ENCODE results near the gene PHLPP1. TPM values are rescaled to one million over a fixed set of nuclear protein-coding genes. Genes with fewer than 3 reads are reported as not detected.

Gene PHLPP1
- total and polyA plus RNA-seq, 10 donors: 1.2 to 10.6 (median 6.7) TPM

- Histone ChIP-seq H3K9me3 (no peaks in the 10 kb centered on the region), H3K4me1 (no peaks in the 10 kb centered on the region), H3K27ac (no peak overlapping the region), H3K4me3 (no peak overlapping the region), H3K36me3 (no peaks in the 10 kb centered on the region), H3K27me3 (replicated peaks in 1 of 7) (peaks cover 0 to 20% (median 0%) of the 10 kb centered on the region in 7 donors)
- intact Hi-C loops (cut with DNase I; ENCODE audit: low total_unique reads): no loop called here
- TF ChIP-seq, protein P1, sequence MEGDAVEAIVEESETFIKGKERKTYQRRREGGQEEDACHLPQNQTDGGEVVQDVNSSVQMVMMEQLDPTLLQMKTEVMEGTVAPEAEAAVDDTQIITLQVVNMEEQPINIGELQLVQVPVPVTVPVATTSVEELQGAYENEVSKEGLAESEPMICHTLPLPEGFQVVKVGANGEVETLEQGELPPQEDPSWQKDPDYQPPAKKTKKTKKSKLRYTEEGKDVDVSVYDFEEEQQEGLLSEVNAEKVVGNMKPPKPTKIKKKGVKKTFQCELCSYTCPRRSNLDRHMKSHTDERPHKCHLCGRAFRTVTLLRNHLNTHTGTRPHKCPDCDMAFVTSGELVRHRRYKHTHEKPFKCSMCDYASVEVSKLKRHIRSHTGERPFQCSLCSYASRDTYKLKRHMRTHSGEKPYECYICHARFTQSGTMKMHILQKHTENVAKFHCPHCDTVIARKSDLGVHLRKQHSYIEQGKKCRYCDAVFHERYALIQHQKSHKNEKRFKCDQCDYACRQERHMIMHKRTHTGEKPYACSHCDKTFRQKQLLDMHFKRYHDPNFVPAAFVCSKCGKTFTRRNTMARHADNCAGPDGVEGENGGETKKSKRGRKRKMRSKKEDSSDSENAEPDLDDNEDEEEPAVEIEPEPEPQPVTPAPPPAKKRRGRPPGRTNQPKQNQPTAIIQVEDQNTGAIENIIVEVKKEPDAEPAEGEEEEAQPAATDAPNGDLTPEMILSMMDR (IDR thresholded peaks at IDR 0.05 in 8 of 11, conservative IDR thresholded peaks at IDR 0.05 in 3 of 11): no peak
- TF ChIP-seq POLR2AphosphoS5 (IDR thresholded peaks at IDR 0.05): no peak
- TF ChIP-seq POLR2A (IDR thresholded peaks at IDR 0.05): no peak
- 67 to 77% (median 71%) methylated on average over 9 of the region's 9 CpGs for WGBS, 5 donors
- no peak for DNase-seq
These were observed 281.2 kb downstream of the PHLPP1 start for GRCh38 chr18:62996566-62996965.

DNA sequence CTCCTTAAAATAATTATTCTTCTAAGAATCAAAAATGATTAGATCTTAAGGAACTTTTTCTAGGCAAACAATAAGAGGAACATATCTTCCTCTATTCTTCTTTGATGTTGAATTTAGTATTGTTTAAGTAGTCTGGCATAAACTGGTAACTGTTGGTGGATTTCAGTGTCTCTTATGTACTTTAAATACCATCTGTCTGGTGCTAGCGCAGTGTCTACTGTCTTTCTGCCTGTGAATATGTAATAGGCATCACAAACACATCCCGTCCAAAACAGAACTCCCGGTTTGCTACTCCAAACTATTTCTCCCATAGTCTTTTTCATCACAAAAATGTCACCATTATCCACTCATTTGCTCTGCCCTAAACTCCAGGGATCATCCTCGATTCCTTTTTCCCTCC is 281.7 kb downstream of the PHLPP1 start:
- Histone ChIP-seq H3K36me3 (no peaks in the 10 kb centered on the region), H3K27ac (no peak overlapping the region), H3K4me1 (no peaks in the 10 kb centered on the region), H3K27me3 (replicated peaks in 1 of 7) (peaks cover 0 to 17% (median 0%) of the 10 kb centered on the region in 7 donors), H3K9me3 (no peaks in the 10 kb centered on the region), H3K4me3 (no peak overlapping the region)
- TF ChIP-seq POLR2AphosphoS5 (IDR thresholded peaks at IDR 0.05) (no peak), POLR2A (IDR thresholded peaks at IDR 0.05) (no peak)
- TF ChIP-seq, protein P1 (IDR thresholded peaks at IDR 0.05 in 8 of 11, conservative IDR thresholded peaks at IDR 0.05 in 3 of 11): no peak
- no peak for DNase-seq
- intact Hi-C loops (cut with DNase I; ENCODE audit: low total_unique reads): no loop called here
- 73 to 95% (median 87%) methylated on average over 4 of the region's 4 CpGs for WGBS, 5 donors

GRCh38 chr18:62998443-62998842 is 283.1 kb downstream of the PHLPP1 start:
- Histone ChIP-seq H3K4me3 (no peak overlapping the region), H3K27me3 (replicated peaks in 1 of 7) (peaks cover 0 to 9% (median 0%) of the 10 kb centered on the region in 7 donors), H3K4me1 (no peaks in the 10 kb centered on the region), H3K27ac (no peak overlapping the region), H3K9me3 (no peaks in the 10 kb centered on the region), H3K36me3 (no peaks in the 10 kb centered on the region)
- TF ChIP-seq POLR2A (IDR thresholded peaks at IDR 0.05) (no peak), POLR2AphosphoS5 (IDR thresholded peaks at IDR 0.05) (no peak)
- TF ChIP-seq, protein P1 (IDR thresholded peaks at IDR 0.05 in 8 of 11, conservative IDR thresholded peaks at IDR 0.05 in 3 of 11): no peak
- intact Hi-C loops (cut with DNase I; ENCODE audit: low total_unique reads): no loop called here
- 52 to 69% (median 60%) methylated on average over 7 of the region's 7 CpGs for WGBS, 5 donors
- DNase-seq: peak; percentile 47

GRCh38 chr18:62999392-62999791 is 284.1 kb downstream of the PHLPP1 start:
- WGBS, 5 donors: 54 to 80% (median 69%) methylated on average over 7 of the region's 7 CpGs
- H3K27ac ChIP-seq: no peak overlapping the region
- no peaks in the 10 kb centered on the region for H3K4me1 ChIP-seq
- DNase-seq: peak; percentile 47
- TF ChIP-seq POLR2A (IDR thresholded peaks at IDR 0.05) (no peak), POLR2AphosphoS5 (IDR thresholded peaks at IDR 0.05) (no peak)
- TF ChIP-seq, protein P1 (IDR thresholded peaks at IDR 0.05 in 8 of 11, conservative IDR thresholded peaks at IDR 0.05 in 3 of 11): no peak
- H3K4me3 ChIP-seq: no peak overlapping the region
- peaks cover 0 to 9% (median 0%) of the 10 kb centered on the region in 7 donors for H3K27me3 ChIP-seq (replicated peaks in 1 of 7)
- H3K9me3 ChIP-seq: no peaks in the 10 kb centered on the region
- intact Hi-C loops (cut with DNase I; ENCODE audit: low total_unique reads): no loop called here
- no peaks in the 10 kb centered on the region for H3K36me3 ChIP-seq

Data from spleen (tissue), 11 donors.